ENCODE measurements around the gene CORO2B. TPM values are rescaled to one million over a fixed set of nuclear protein-coding genes. Genes with fewer than 3 reads are reported as not detected.

CORO2B gene
- total RNA-seq, 2 donors from 2014 or later = not detected

DNA sequence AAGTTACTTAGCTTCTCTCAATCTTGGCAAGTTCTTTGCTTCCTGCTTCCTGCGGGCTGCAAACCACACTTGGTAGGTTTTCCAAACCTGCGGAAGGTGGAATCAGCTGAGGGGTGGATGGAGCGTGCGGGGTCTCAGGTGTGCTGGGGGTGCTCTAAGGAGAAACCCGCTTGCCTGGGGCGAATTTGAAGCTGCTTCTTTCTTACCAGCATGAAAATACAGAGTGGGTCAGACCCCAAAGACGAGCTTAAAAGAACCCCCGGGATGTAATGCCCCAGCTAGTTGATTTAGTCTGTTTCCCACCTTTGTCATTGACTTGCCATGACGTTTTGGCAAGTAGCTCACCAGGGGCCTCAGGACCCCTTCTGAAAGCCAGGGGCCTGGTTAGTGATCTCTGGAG, 28.8 kb upstream of the CORO2B start:
- no peaks in the 10 kb centered on the region for H3K9me3 Mint-ChIP-seq
- H3K36me3 Mint-ChIP-seq = no peaks in the 10 kb centered on the region
- H3K4me3 Mint-ChIP-seq = no peak overlapping the region
- DNase-seq (ENCODE audit: low spot score) = no peak
- no peak for ATAC-seq
- peaks cover 28 to 43% of the 10 kb centered on the region in 2 donors for H3K27me3 Mint-ChIP-seq
- no peak overlapping the region for H3K27ac Mint-ChIP-seq
- no peaks in the 10 kb centered on the region for H3K4me1 Mint-ChIP-seq (ENCODE audit: low read depth in 2 of 2)

- H3K27ac Mint-ChIP-seq = no peak overlapping the region
- no peaks in the 10 kb centered on the region for H3K4me1 Mint-ChIP-seq (ENCODE audit: low read depth in 2 of 2)
- H3K27me3 Mint-ChIP-seq = peaks cover 34 to 43% of the 10 kb centered on the region in 2 donors
- peak; percentile 81 for DNase-seq (ENCODE audit: low spot score)
- no peak overlapping the region for H3K4me3 Mint-ChIP-seq
- peak in 1 of 2 donors; percentile 64 for ATAC-seq
- no peaks in the 10 kb centered on the region for H3K36me3 Mint-ChIP-seq
- H3K9me3 Mint-ChIP-seq = no peaks in the 10 kb centered on the region
These were observed 28.1 kb upstream of the CORO2B start for GRCh38 chr15:68550498-68551295.

DNA sequence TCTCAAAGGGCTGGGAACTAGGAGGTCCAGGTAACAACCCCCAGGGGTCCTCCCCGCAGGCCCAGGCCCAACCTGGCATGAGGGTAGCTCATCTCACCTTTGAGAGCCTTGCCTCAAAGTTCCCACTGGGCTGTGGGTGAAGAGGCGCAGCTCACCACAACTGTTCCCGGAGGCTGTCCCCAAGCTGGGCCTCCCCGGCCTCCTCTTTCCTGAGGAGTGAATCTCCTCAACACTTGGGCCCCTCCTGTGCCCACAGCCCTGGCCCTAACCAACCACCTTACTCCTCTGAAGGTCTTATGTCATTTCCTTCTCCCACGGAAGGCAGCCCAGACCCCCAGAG, 27.5 kb upstream of the CORO2B start:
- no peaks in the 10 kb centered on the region for H3K4me1 Mint-ChIP-seq (ENCODE audit: low read depth in 2 of 2)
- no peak overlapping the region for H3K27ac Mint-ChIP-seq
- H3K4me3 Mint-ChIP-seq = no peak overlapping the region
- H3K36me3 Mint-ChIP-seq = no peaks in the 10 kb centered on the region
- peaks cover 38 to 42% of the 10 kb centered on the region in 2 donors for H3K27me3 Mint-ChIP-seq
- DNase-seq (ENCODE audit: low spot score) (no peak), ATAC-seq (no peak)
- H3K9me3 Mint-ChIP-seq = no peaks in the 10 kb centered on the region

DNA sequence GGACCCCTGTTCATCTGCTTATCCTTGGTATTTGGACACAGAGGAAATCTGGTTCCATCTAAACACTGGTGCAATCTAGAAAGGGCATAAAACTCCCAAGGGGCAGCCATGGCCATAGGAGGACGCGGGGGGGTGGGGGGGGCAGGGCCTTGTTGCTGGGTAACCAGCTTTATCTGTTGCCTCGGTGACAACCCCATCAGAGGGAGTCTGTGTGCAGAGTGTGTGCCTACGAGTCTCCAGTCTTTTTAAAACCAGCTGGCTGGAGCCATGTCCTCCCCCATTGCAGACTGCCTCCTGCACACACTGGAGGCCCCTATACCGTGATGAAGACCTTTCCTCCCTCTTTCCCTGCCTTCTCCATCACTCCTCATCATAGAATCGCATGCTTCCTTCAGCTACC, 26.4 kb upstream of the CORO2B start:
- Mint-ChIP-seq H3K27me3 (peaks cover 43 to 44% of the 10 kb centered on the region in 2 donors), H3K9me3 (no peaks in the 10 kb centered on the region)
- ATAC-seq = no peak

GRCh38 chr15:68552773-68553172, 26.0 kb upstream of the CORO2B start:
- H3K27me3 Mint-ChIP-seq = peaks cover 48% of the 10 kb centered on the region in 2 donors
- no peak for ATAC-seq

More for the DNA sequence above, 26.4 kb upstream of the CORO2B start:
- Mint-ChIP-seq H3K4me1 (ENCODE audit: low read depth in 2 of 2) (no peaks in the 10 kb centered on the region), H3K4me3 (no peak overlapping the region), H3K36me3 (no peaks in the 10 kb centered on the region), H3K27ac (no peak overlapping the region)
- no peak for DNase-seq (ENCODE audit: low spot score)

GRCh38 chr15:68553314-68553993, 25.3 kb upstream of the CORO2B start:
- Mint-ChIP-seq H3K36me3 (no peaks in the 10 kb centered on the region), H3K27ac (no peak overlapping the region), H3K4me3 (no peak overlapping the region), H3K27me3 (peaks cover 46 to 49% of the 10 kb centered on the region in 2 donors), H3K4me1 (ENCODE audit: low read depth in 2 of 2) (no peaks in the 10 kb centered on the region), H3K9me3 (no peaks in the 10 kb centered on the region)
- no peak for DNase-seq (ENCODE audit: low spot score)
- no peak for ATAC-seq

More at GRCh38 chr15:68552773-68553172, 26.0 kb upstream of the CORO2B start:
- no peak overlapping the region for H3K4me3 Mint-ChIP-seq
- H3K27ac Mint-ChIP-seq = no peak overlapping the region
- DNase-seq (ENCODE audit: low spot score) = no peak
- H3K36me3 Mint-ChIP-seq = no peaks in the 10 kb centered on the region
- H3K9me3 Mint-ChIP-seq = no peaks in the 10 kb centered on the region
- H3K4me1 Mint-ChIP-seq (ENCODE audit: low read depth in 2 of 2) = no peaks in the 10 kb centered on the region

DNA sequence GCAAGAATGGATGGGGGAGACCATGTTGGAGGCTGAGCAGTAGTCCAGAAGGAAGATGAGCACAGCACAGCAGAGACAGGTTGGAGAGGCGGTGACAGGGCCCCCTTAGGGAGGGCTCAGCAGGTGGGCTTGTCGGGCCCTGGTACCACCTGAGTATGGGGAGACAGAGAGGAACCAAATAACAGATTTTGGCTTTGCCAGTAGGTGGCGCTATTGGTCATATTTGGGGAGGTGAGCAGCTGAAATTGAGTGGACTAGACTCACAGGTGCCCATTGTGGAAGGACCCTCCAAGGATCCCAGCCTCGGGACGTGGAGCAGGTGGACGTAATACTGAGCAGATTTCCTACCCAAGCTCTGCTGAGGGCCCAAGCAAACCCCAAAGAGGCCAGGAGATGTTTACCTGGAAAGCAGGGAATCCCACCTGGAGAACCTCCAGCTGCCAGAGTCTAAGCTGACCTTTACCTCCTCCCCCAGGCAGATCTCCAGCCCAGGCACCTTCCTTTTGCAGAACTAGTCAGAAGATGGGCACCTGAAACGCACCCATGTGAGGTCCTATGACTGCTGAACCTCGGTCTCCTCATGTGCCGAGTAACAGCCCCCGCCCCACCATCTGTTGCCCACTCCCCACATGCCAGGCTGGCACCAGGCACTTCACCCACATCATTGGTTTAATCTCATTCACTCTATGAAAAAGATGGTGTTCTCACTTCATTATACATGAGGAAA, 24.6 kb upstream of the CORO2B start:
- peak in 1 of 2 donors; percentile 6 for ATAC-seq
- Mint-ChIP-seq H3K4me3 (no peak overlapping the region), H3K4me1 (ENCODE audit: low read depth in 2 of 2) (peaks cover 6% of the 10 kb centered on the region in 2 donors)

GRCh38 chr15:68554721-68555678, 23.8 kb upstream of the CORO2B start:
- Mint-ChIP-seq H3K27me3 (peaks cover 49 to 62% of the 10 kb centered on the region in 2 donors), H3K9me3 (no peaks in the 10 kb centered on the region), H3K36me3 (no peaks in the 10 kb centered on the region), H3K4me3 (no peak overlapping the region), H3K27ac (no peak overlapping the region), H3K4me1 (ENCODE audit: low read depth in 2 of 2) (peaks cover 14% of the 10 kb centered on the region in 2 donors)
- no peak for ATAC-seq
- DNase-seq (ENCODE audit: low spot score) = no peak

More for the DNA sequence above, 24.6 kb upstream of the CORO2B start:
- DNase-seq (ENCODE audit: low spot score) = peak; percentile 67
- H3K36me3 Mint-ChIP-seq = no peaks in the 10 kb centered on the region
- no peaks in the 10 kb centered on the region for H3K9me3 Mint-ChIP-seq
- no peak overlapping the region for H3K27ac Mint-ChIP-seq
- peaks cover 46 to 53% of the 10 kb centered on the region in 2 donors for H3K27me3 Mint-ChIP-seq

DNA sequence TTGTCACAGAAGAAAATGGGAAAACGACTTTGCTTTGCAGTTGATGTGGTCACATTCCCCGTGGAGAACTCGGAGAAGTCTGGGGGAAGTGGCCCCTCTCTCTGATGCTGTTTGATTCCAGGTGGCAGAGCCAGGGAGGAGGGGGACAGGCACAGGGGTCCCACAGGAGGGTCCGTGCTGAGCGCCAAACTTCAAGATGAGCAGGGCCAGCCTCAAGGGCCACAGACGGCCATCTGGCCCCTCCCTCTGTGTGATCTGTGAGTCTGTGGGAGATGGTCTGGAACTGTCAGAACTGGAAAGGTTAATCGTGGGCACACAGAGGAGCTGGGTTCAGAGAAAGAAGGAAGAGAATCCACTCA, 23.1 kb upstream of the CORO2B start:
- H3K4me1 Mint-ChIP-seq (ENCODE audit: low read depth in 2 of 2) = peaks cover 17 to 20% of the 10 kb centered on the region in 2 donors
- no peak overlapping the region for H3K27ac Mint-ChIP-seq
- peaks cover 55 to 61% of the 10 kb centered on the region in 2 donors for H3K27me3 Mint-ChIP-seq
- no peak for DNase-seq (ENCODE audit: low spot score)
- no peaks in the 10 kb centered on the region for H3K9me3 Mint-ChIP-seq
- no peak for ATAC-seq
- no peak overlapping the region for H3K4me3 Mint-ChIP-seq
- H3K36me3 Mint-ChIP-seq = no peaks in the 10 kb centered on the region

DNA sequence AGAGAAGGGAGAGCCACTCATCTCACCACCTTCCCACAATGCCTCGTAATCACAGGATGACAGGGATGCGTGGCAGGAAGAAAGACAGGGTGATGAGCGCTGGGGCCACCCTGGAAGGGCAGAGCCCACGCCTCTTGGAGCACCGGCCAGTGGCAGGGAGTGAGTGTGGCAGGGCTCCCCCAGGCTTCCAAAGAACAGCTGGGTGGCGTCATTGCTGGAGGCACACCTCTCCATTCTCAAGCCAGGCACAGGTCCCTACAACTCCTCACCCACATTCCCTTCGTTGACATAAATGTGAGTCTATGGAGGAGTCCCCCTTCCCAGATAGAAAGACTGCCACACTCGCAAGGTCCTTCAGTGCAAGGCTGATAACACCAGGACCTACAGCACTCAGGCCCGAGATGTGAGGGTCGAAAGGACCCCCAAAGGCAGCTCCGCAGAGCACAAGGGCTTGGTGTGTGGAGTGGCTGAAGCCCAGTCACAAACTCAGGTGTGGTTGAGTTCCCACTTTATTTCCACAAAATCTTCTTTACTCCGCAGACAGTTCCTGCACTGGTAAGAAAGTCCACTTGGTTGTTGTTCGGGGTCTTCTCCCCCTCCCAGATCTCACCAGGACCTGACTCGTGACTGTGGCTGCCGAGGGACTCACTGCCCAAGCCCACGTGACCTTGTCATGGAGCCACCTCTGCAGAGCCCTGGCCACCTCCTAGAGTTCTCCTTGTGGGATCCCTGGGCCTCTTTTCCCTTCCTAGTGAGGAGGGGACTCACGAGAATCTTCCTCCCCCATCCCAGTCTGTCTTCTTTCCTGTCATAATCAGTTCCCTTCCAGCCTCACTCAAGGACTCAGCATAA, 22.4 kb upstream of the CORO2B start:
- no peak for ATAC-seq
- no peak overlapping the region for H3K27ac Mint-ChIP-seq
- no peaks in the 10 kb centered on the region for H3K36me3 Mint-ChIP-seq
- H3K4me3 Mint-ChIP-seq = no peak overlapping the region
- H3K4me1 Mint-ChIP-seq (ENCODE audit: low read depth in 2 of 2) = peaks cover 17 to 22% of the 10 kb centered on the region in 2 donors
- no peaks in the 10 kb centered on the region for H3K9me3 Mint-ChIP-seq
- no peak for DNase-seq (ENCODE audit: low spot score)
- H3K27me3 Mint-ChIP-seq = peaks cover 60 to 63% of the 10 kb centered on the region in 2 donors

DNA sequence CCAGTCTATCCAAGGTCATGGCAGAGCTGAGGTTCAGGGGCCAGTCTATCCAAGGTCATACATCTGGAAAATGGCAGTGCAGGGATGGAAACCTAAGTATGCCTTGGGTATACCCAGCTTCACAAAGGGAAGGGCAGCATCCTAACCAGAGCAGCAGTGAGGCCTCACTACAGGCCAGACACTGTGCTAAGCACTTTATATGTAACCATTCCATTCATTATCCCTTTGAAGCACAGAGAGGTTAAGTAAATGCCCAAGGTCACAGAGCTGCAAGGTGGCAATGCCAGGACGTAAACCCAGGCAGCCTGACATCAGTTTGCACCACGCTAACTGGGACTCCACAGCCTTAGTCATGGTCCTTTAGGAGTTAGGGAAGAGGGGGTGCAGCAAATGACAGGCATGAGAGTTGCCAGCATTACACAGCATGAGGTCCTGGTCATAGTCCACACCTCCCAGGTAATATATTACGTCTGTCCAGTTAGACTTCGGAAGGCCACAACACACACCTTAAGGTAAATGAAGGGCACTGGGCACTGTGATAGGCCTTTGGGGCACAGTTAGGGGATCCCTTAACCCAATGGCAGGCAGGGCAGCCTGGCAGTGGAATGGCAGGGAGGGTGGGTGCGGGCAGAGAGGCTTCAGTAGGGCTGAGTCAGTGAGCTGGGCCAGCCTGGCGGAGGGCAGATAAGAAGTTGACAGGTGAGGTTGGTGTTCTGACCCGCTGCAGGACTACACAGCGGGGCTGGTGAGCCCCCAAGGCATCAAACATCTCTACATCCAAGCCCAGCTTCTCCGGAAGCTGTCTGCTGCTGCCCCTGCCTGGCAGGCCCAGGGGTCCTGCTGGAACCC, 21.1 kb upstream of the CORO2B start:
- no peak for DNase-seq (ENCODE audit: low spot score)
- Mint-ChIP-seq H3K27ac (no peak overlapping the region), H3K4me3 (no peak overlapping the region), H3K36me3 (no peaks in the 10 kb centered on the region), H3K27me3 (peaks cover 63 to 66% of the 10 kb centered on the region in 2 donors), H3K4me1 (ENCODE audit: low read depth in 2 of 2) (peaks cover 17 to 22% of the 10 kb centered on the region in 2 donors), H3K9me3 (no peaks in the 10 kb centered on the region)
- ATAC-seq = no peak

Data from natural killer cell treated with Interleukin-12 subunit alpha and Interleukin-12 subunit beta and Interleukin-15 and Interleukin-18, amount 100 ng/mL, for 72 hours (primary cell).